ENCODE results near the gene RPS6KB1.
"Not testable (repeated sequence)": the region's sequence is repeated elsewhere in the genome, so short reads cannot be mapped to it uniquely, and the experiment has no call there.

RPS6KB1 gene

GRCh38 chr17:59859444-59860025 lies 33.4 kb upstream of the RPS6KB1 start:
- DNase-seq (ENCODE audit: low read depth): no peak
- TF ChIP-seq CTCF (IDR thresholded peaks at IDR 0.05; ENCODE audit: low read depth, low read length, missing control alignments): peak; percentile 34
- H3K4me3 ChIP-seq (ENCODE audit: low read depth, low read length): no peak overlapping the region

- no peak overlapping the region for H3K4me3 ChIP-seq (ENCODE audit: low read depth, low read length)
- DNase-seq (ENCODE audit: low read depth): no peak
- no peak for TF ChIP-seq CTCF (IDR thresholded peaks at IDR 0.05; ENCODE audit: low read depth, low read length, missing control alignments)
These were observed 29.3 kb upstream of the RPS6KB1 start for GRCh38 chr17:59863616-59864015.

- DNase-seq (ENCODE audit: low read depth): no peak
- TF ChIP-seq CTCF (IDR thresholded peaks at IDR 0.05; ENCODE audit: low read depth, low read length, missing control alignments): no peak
- H3K4me3 ChIP-seq (ENCODE audit: low read depth, low read length): no peak overlapping the region
These were observed 23.0 kb upstream of the RPS6KB1 start for GRCh38 chr17:59869941-59870218.

GRCh38 chr17:59870482-59870881 lies 22.4 kb upstream of the RPS6KB1 start:
- H3K4me3 ChIP-seq (ENCODE audit: low read depth, low read length): no peak overlapping the region
- DNase-seq (ENCODE audit: low read depth): no peak
- TF ChIP-seq CTCF (IDR thresholded peaks at IDR 0.05; ENCODE audit: low read depth, low read length, missing control alignments): no peak

GRCh38 chr17:59872351-59872750 lies 20.6 kb upstream of the RPS6KB1 start:
- TF ChIP-seq CTCF (IDR thresholded peaks at IDR 0.05; ENCODE audit: low read depth, low read length, missing control alignments): no peak
- H3K4me3 ChIP-seq (ENCODE audit: low read depth, low read length): no peak overlapping the region
- DNase-seq (ENCODE audit: low read depth): no peak

- not testable (repeated sequence) for DNase-seq (ENCODE audit: low read depth)
These were observed 19.5 kb upstream of the RPS6KB1 start for GRCh38 chr17:59873414-59873813.

GRCh38 chr17:59874376-59874775 lies 18.5 kb upstream of the RPS6KB1 start:
- no peak for DNase-seq (ENCODE audit: low read depth)
- TF ChIP-seq CTCF (IDR thresholded peaks at IDR 0.05; ENCODE audit: low read depth, low read length, missing control alignments): no peak
- H3K4me3 ChIP-seq (ENCODE audit: low read depth, low read length): no peak overlapping the region

More at GRCh38 chr17:59873414-59873813, 19.5 kb upstream of the RPS6KB1 start:
- H3K4me3 ChIP-seq (ENCODE audit: low read depth, low read length): not testable (repeated sequence)
